Measurements from ENCODE around the gene CPSF4. TPM values are rescaled to one million over a fixed set of nuclear protein-coding genes. Genes with fewer than 3 reads are reported as not detected.

The CPSF4 gene
- total RNA-seq, 1 experiment from 2014 or later, result 98.2 TPM

DNA sequence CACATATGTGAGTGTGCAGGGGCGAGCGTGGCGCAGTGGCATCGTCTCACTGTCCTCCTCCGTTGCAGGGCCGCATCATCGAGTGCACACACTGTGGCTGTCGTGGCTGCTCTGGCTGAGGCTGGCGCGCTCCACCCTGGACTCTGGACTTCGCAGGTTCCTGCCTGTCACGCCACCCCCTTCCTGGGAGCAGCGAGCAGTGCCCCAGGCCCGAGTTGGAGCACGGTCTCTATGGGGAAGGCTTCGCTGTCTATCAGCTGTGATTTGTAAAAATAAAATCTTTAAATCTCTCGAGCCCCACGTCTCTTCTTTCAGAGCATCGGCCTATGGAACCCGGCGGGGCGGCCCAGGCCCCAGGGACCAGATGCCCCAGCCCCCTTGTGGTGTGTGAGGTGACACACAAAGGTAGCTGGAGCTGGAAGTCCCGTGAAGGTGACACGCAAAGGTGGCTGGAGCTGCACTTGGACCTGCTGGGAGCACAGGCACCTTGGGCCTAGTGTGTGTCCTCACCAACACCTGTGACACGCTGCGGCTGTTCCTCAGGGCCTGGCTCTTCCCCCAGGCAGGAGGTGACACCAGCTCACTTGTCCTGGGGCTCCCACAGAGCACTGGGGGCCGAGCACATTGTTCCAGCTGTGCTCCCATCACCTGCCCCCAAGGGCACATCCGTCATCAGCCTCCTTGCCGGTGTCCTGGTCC is 19.3 kb upstream of the CPSF4 start:
- peaks cover 51 to 91% (median 86%) of the 10 kb centered on the region in 3 experiments; a peak in 6 of 7 replicates for H3K36me3 Mint-ChIP-seq (ENCODE audit: insufficient read depth in 1 of 3, low read depth in 3 of 3)
- no peaks in the 10 kb centered on the region for H3K9me3 ChIP-seq (ENCODE audit: control insufficient read depth, low read depth, low read length)
- H3K27ac ChIP-seq (ENCODE audit: insufficient read length, low read depth, low read length), result no peak overlapping the region
- H3K9ac ChIP-seq (ENCODE audit: extremely low read depth, insufficient read length, low read length), result no peak overlapping the region
- H3K4me3 Mint-ChIP-seq, result no peak overlapping the region
- H3K4me2 ChIP-seq (ENCODE audit: insufficient read depth, insufficient read length, low read length), result no peak overlapping the region
- no peak overlapping the region for H4K8ac ChIP-seq (replicated peaks; ENCODE audit: insufficient read length, low read depth, low read length)
- H3K4me1 Mint-ChIP-seq, result peaks cover 8% of the 10 kb centered on the region in 2 experiments
- H3T11ph ChIP-seq (ENCODE audit: low read length), result no peak overlapping the region
- H2BK120ac ChIP-seq (ENCODE audit: low read depth, low read length, poor library complexity, severe bottlenecking), result no peak overlapping the region
- no CpG with 5 or more reads among the region's 29 CpGs for WGBS (ENCODE audit: extremely low coverage, insufficient read length, low lambda C conversion rate)
- H4K5ac ChIP-seq (ENCODE audit: insufficient read length, low read depth, low read length), result no peak overlapping the region
- no peak overlapping the region for H4K91ac ChIP-seq (ENCODE audit: insufficient read length, low read depth, low read length)
- H3K79me1 ChIP-seq (ENCODE audit: insufficient read depth, low read depth, low read length, poor library complexity, severe bottlenecking), result no peaks in the 10 kb centered on the region
- no peak for DNase-seq
- no peaks in the 10 kb centered on the region for H3K27me3 ChIP-seq (ENCODE audit: insufficient read depth, low read length)
- H3K9me3 Mint-ChIP-seq, result peaks cover 3 to 5% of the 10 kb centered on the region in 2 experiments; a peak in 2 of 5 replicates
- H3K14ac ChIP-seq (ENCODE audit: insufficient read depth, low read length), result no peak overlapping the region
- no peak overlapping the region for H3K23ac ChIP-seq (ENCODE audit: insufficient read length, low read depth, low read length)
- H4K20me1 ChIP-seq (ENCODE audit: control insufficient read depth, insufficient read depth, insufficient read length), result peaks cover 3% of the 10 kb centered on the region
- no peaks in the 10 kb centered on the region for H3K4me1 ChIP-seq (ENCODE audit: insufficient read depth, low read length)
- H3K79me2 ChIP-seq (ENCODE audit: insufficient read depth, low read length), result no peaks in the 10 kb centered on the region
- H2AFZ ChIP-seq (ENCODE audit: low read length), result no peak overlapping the region
- no peak overlapping the region for H2BK15ac ChIP-seq (ENCODE audit: low read depth, low read length)
- H2BK20ac ChIP-seq (ENCODE audit: low read depth, low read length, poor library complexity, severe bottlenecking), result no peak overlapping the region
- no peak overlapping the region for H2BK12ac ChIP-seq (ENCODE audit: insufficient read length, low read depth, low read length)
- no peak overlapping the region for H2BK5ac ChIP-seq (ENCODE audit: insufficient read length, low read length)
- H3K27ac Mint-ChIP-seq, result 0 out of 7 replicates have a peak overlapping the region, but pooled peaks of 1 of the 3 experiments have one; percentile 24
- no peak overlapping the region for H2AK5ac ChIP-seq (ENCODE audit: insufficient read length, low read length)
- H3K23me2 ChIP-seq (ENCODE audit: insufficient read length, low read depth, low read length, poor library complexity, severe bottlenecking), result no peaks in the 10 kb centered on the region
- no peaks in the 10 kb centered on the region for H3K27me3 Mint-ChIP-seq (ENCODE audit: low read depth)
- H3K4ac ChIP-seq (ENCODE audit: low read depth, low read length), result no peak overlapping the region
- no peak overlapping the region for H3K56ac ChIP-seq (ENCODE audit: insufficient read length, low read depth, low read length)
- no peak overlapping the region for H3K18ac ChIP-seq (ENCODE audit: insufficient read length, low read depth, low read length)
- 0 out of 3 replicates have a peak, but pooled peaks have one; percentile 13 for TF ChIP-seq CTCF (conservative IDR thresholded peaks at IDR 0.05)

Measured in H9 (cell line).